Measurements from ENCODE around the gene TTLL13. TPM values are rescaled to one million over a fixed set of nuclear protein-coding genes. Genes with fewer than 3 reads are reported as not detected.
A peak's percentile ranks its signal among the peaks of the same experiment; 100 is the strongest.
"Not testable (repeated sequence)": the region's sequence is repeated elsewhere in the genome, so short reads cannot be mapped to it uniquely, and the experiment has no call there.

Gene TTLL13
- total RNA-seq, 1 donor from 2014 or later, result not detected

- peak; percentile 69 for ATAC-seq
These were observed 51.8 kb downstream of the TTLL13 start for GRCh38 chr15:90300988-90301706.

GRCh38 chr15:90301707-90302300, 52.4 kb downstream of the TTLL13 start:
- ATAC-seq (no peak), DNase-seq (ENCODE audit: missing footprints) (no peak)
- intact Hi-C loops (cut with DNase I), result no loop called here

More at GRCh38 chr15:90300988-90301706, 51.8 kb downstream of the TTLL13 start:
- intact Hi-C loops (cut with DNase I), result no loop called here
- DNase-seq (ENCODE audit: missing footprints), result peak; percentile 82

GRCh38 chr15:90305355-90305754, 56.0 kb downstream of the TTLL13 start:
- intact Hi-C loops (cut with DNase I); DNase-seq (ENCODE audit: missing footprints); ATAC-seq: not testable (repeated sequence)

DNA sequence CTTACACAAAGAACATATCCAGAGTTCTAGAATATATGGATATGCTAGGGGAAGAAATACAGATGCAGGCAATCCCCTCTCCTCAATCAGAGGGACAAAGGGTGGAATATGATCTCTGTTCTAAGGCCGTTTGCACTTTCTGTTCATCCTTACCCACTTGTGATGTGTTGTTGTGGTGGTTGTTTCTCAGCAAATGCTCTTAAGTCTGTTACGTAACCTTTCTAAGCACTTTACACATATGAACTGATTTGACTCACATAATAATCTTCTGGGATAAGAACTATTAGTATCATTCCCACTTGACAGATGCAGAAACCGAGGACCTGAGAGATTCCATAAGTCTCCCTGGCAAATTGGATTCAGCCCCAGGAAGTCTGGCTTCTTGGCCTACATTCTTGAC, 56.6 kb downstream of the TTLL13 start:
- ATAC-seq (no peak), DNase-seq (ENCODE audit: missing footprints) (no peak)
- intact Hi-C loops (cut with DNase I), result no loop called here

- DNase-seq (ENCODE audit: missing footprints) (no peak), ATAC-seq (no peak)
- intact Hi-C loops (cut with DNase I), result no loop called here
These were observed 57.2 kb downstream of the TTLL13 start for GRCh38 chr15:90306560-90306959.

DNA sequence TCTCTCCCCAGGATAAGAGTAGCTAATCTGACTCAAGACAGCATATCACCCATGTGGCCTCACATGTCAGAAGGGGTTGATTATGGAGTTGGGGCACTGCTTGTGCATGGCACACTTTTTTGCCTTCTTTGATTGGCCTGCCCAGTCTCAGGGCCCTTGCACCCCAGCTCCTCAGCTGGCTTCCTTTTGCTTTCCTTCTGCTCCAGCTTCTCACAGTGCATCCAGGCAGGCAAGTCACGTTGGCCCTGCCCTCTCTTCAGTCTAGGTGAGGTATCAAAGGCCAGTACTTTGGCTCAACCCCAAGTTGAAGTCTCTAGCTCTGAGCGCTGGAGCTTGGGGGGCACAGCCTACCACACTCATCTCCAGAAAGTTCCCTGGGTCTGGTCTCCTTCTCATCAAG, 58.3 kb downstream of the TTLL13 start:
- ATAC-seq, result no peak
- intact Hi-C loops (cut with DNase I), result no loop called here
- no peak for DNase-seq (ENCODE audit: missing footprints)

DNA sequence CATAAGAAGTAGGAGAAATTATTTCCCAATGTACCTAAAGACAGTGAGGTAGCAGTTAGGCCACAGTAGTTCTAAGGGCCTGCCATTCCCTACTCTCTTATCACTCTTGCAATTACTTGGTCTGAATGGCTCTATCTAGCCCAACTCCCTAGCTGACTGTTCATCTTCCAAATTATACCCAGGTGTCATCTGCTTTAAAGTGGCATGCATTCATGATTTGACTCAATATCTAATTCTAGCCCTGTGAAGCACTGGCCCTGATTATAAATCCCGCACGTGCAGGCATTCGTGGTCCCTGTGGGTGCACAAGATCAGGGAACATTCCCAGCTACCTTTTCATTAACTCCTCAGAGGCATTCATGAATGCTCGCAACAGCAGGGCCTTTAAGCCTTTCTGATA, 59.7 kb downstream of the TTLL13 start:
- ATAC-seq (no peak), DNase-seq (ENCODE audit: missing footprints) (no peak)
- intact Hi-C loops (cut with DNase I), result no loop called here

Other genes with a start within 250 kb of the TTLL13 start
- gene ZNF710, start 248.2 kb upstream of the TTLL13 start, total RNA-seq, result 5.4 TPM
- 1,173 TPM for gene IDH2, start 147.1 kb upstream of the TTLL13 start, total RNA-seq
- 27.7 TPM for gene SEMA4B, start 48.2 kb upstream of the TTLL13 start, total RNA-seq
- 73.2 TPM for gene CIB1, start 15.6 kb upstream of the TTLL13 start, total RNA-seq
- 9.8 TPM for gene GDPGP1, start 15.3 kb upstream of the TTLL13 start, total RNA-seq
- 122 TPM for gene NGRN, start 16.1 kb downstream of the TTLL13 start, total RNA-seq
- 4.6 TPM for gene ZNF774, start 102.7 kb downstream of the TTLL13 start, total RNA-seq
- gene IQGAP1, start 138.7 kb downstream of the TTLL13 start, total RNA-seq, result 47.6 TPM

All from Right ventricle myocardium inferior (tissue), 1 donor.